22Rv1 (cell line): Measurements from ENCODE around the gene CNR2.
"Not testable (repeated sequence)": the region's sequence is repeated elsewhere in the genome, so short reads cannot be mapped to it uniquely, and the experiment has no call there.

Experiments used
- ZFX ChIP-seq: fragments of 450-650 bp; IDR thresholded peaks from 2 replicates; pipeline ENCODE4 v1.6.1; 2017; ENCODE audit warnings: antibody characterized with exemption, borderline replicate concordance
- TF ChIP-seq, protein P1 (sequence below): fragments of 450-650 bp; IDR thresholded peaks from 2 replicates; pipeline ENCODE4 v1.5.1; 2017; ENCODE audit warnings: mild to moderate bottlenecking

DNA sequence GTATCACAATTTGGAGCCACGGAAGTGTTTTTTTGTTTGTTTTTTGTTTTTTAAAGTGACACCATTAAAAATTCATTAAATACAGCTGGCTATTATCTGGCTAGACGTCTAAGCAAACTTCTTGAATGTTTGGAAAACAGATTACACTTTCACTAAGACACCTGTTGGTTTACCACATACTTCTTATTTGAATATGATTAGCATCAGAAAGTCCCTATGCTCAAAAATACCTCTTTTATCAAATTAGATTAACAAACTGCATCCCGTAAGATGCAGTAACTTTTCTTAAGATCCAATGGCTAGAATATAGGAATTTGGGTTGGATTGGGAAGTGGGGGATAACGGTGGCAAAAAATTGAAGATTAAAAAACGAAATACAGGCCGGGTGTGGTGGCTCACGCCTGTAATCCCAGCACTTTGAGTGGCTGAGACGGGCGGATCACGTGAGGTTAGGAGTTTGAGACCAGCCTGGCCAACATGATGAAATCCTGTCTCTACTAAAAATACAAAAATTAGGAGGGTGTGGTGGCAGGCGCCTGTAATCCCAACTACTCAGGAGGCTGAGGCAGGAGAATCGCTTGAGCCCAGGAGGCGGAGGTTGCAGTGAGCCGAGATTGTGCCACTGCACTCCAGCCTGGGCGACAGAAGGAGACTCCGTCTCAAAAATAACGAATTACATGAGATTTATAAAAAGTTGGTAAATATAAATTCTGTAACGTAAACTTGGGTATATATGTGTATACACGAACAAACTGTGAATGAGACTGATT, 45.1 kb upstream of the CNR2 start:
- TF ChIP-seq, protein P1, sequence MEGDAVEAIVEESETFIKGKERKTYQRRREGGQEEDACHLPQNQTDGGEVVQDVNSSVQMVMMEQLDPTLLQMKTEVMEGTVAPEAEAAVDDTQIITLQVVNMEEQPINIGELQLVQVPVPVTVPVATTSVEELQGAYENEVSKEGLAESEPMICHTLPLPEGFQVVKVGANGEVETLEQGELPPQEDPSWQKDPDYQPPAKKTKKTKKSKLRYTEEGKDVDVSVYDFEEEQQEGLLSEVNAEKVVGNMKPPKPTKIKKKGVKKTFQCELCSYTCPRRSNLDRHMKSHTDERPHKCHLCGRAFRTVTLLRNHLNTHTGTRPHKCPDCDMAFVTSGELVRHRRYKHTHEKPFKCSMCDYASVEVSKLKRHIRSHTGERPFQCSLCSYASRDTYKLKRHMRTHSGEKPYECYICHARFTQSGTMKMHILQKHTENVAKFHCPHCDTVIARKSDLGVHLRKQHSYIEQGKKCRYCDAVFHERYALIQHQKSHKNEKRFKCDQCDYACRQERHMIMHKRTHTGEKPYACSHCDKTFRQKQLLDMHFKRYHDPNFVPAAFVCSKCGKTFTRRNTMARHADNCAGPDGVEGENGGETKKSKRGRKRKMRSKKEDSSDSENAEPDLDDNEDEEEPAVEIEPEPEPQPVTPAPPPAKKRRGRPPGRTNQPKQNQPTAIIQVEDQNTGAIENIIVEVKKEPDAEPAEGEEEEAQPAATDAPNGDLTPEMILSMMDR, result not testable (repeated sequence)
- TF ChIP-seq ZFX, result not testable (repeated sequence)
